HCT116 (cell line): ENCODE results near the gene GLP2R. TPM values are rescaled to one million over a fixed set of nuclear protein-coding genes. Genes with fewer than 3 reads are reported as not detected.

Source experiments
- ATAC-seq: fragments of 200-7000 bp; cut with Tn5 transposase; 2 replicates; pipeline ENCODE4 v1.9.1; 2020; ENCODE audit warnings: mild to moderate bottlenecking, moderate library complexity
- BruUV-seq: library from RNA; stranded (reverse); fragments of 400-500 nt; replicated peaks from 2 replicates; lab custom pipeline; 2021; lab: Mats Ljungman, UMichigan
- CTCF ChIA-PET: fragments of 300-600 bp; sonication (Branson Sonifier 250); formaldehyde crosslinking; loops from one replicate; lab custom pipeline; 2021; ENCODE audit warnings: antibody characterized with exemption; lab: Charles Lee
- POLR2A ChIA-PET: fragments of 300-600, 350-600 bp; sonication (Branson Sonifier 250); formaldehyde crosslinking; loops from one replicate; lab custom pipeline; 2021; ENCODE audit warnings: antibody characterized with exemption; lab: Charles Lee
- RAD21 ChIA-PET, 2 experiments: fragments of 300-600 bp; sonication (Branson Sonifier 250); formaldehyde crosslinking; loops; one replicate each; lab custom pipeline; 2023; ENCODE audit warnings: low total read pairs in 2 of 2; ENCODE audit not compliant: uncharacterized antibody in 2 of 2, unreplicated experiment in 2 of 2, low non-redundant PET in 1 of 2; lab: Charles Lee
- DNase-seq: peaks from one replicate; pipeline ENCODE4 v3.0.0-alpha.2; 2010; ENCODE audit warnings: low read depth, low spot score
- H2AFZ ChIP-seq: fragments of 200-600 bp; shearing (Covaris generic), sonication (generic); 2 replicates; pipeline ENCODE4 v1.6.1; 2017; ENCODE audit warnings: low read depth, mixed run types, mixed read lengths, antibody characterized with exemption, low read length; ENCODE audit not compliant: poor library complexity, severe bottlenecking
- H3K27ac ChIP-seq: 2 replicates; pipeline ENCODE4 v1.5.1; 2012; ENCODE audit warnings: low read depth, low read length
- H3K27me3 ChIP-seq: fragments of 200-600 bp; sonication (generic); 2 replicates; pipeline ENCODE4 v1.6.1; 2016; ENCODE audit warnings: mixed run types, low read length, mixed read lengths; ENCODE audit not compliant: insufficient read depth
- H3K36me3 ChIP-seq, 2 experiments: fragments of 200-500 bp in 1 of 2; fragments of 200-600 bp in 1 of 2; sonication (Bioruptor generic) in 1 of 2; sonication (generic) in 1 of 2; 2 replicates each; pipeline versions ENCODE4 v1.5.1 to v1.6.1; 2014 to 2016; ENCODE audit warnings: low read length in 2 of 2, inconsistent platforms in 1 of 2, mixed read lengths in 1 of 2, mixed run types in 1 of 2; ENCODE audit not compliant: insufficient read depth in 2 of 2, control insufficient read depth in 1 of 2
- H3K4me1 ChIP-seq, 2 experiments: fragments of 200-600 bp in 1 of 2; sonication (generic) in 1 of 2; 2 replicates each; pipeline versions ENCODE4 v1.5.1 to v1.6.1; 2012 to 2017; ENCODE audit warnings: low read length in 2 of 2, inconsistent platforms in 1 of 2, mild to moderate bottlenecking in 1 of 2, mixed read lengths in 1 of 2, mixed run types in 1 of 2, moderate library complexity in 1 of 2; ENCODE audit not compliant: insufficient read depth in 2 of 2, control insufficient read depth in 1 of 2
- H3K4me2 ChIP-seq: fragments of 200-600 bp; sonication (generic); 2 replicates; pipeline ENCODE4 v1.6.1; 2017; ENCODE audit warnings: mixed run types, low read length, mixed read lengths
- H3K4me3 ChIP-seq, 2 experiments: fragments of 200-600 bp in 1 of 2; sonication (generic) in 1 of 2; replicated peaks in 1 of 2; 2 replicates each; pipeline ENCODE4 v1.5.1; 2011 to 2016; ENCODE audit warnings: low read length in 2 of 2, control low read depth in 1 of 2, low read depth in 1 of 2, mild to moderate bottlenecking in 1 of 2, mixed read lengths in 1 of 2, mixed run types in 1 of 2
- H3K79me2 ChIP-seq: fragments of 200-600 bp; sonication (generic); 2 replicates; pipeline ENCODE4 v1.6.1; 2017; ENCODE audit warnings: mild to moderate bottlenecking, mixed run types, low read length, moderate library complexity, mixed read lengths; ENCODE audit not compliant: insufficient read depth
- H3K9ac ChIP-seq: fragments of 200-600 bp; sonication (generic); 2 replicates; pipeline ENCODE4 v1.6.1; 2016; ENCODE audit warnings: low read length, mixed read lengths
- H3K9me2 ChIP-seq: fragments of 200-600 bp; sonication (generic), shearing (Covaris generic); 2 replicates; pipeline ENCODE4 v1.6.1; 2017; ENCODE audit warnings: mixed run types, mild to moderate bottlenecking, moderate library complexity; ENCODE audit not compliant: insufficient read depth
- H3K9me3 ChIP-seq, 2 experiments: fragments of 200-500 bp in 1 of 2; fragments of 200-600 bp in 1 of 2; sonication (Bioruptor generic) in 1 of 2; sonication (generic) in 1 of 2; 2 replicates each; pipeline ENCODE4 v1.6.1; 2014 to 2017; ENCODE audit warnings: low read length in 2 of 2, mixed read lengths in 2 of 2, inconsistent platforms in 1 of 2, low read depth in 1 of 2, mild to moderate bottlenecking in 1 of 2, mixed run types in 1 of 2, moderate library complexity in 1 of 2; ENCODE audit not compliant: control insufficient read depth in 1 of 2, insufficient read depth in 1 of 2
- H4K20me1 ChIP-seq: fragments of 200-600 bp; sonication (generic), shearing (Covaris generic); 2 replicates; pipeline ENCODE4 v1.6.1; 2017; ENCODE audit warnings: mixed run types, mild to moderate bottlenecking, moderate library complexity; ENCODE audit not compliant: insufficient read depth
- ATF3 ChIP-seq: IDR thresholded peaks from 2 replicates; pipeline ENCODE4 v1.6.1; 2012
- CBX3 ChIP-seq: IDR thresholded peaks from 2 replicates; pipeline ENCODE4 v1.6.1; 2012; ENCODE audit warnings: low read depth
- CEBPB ChIP-seq: IDR thresholded peaks from 2 replicates; pipeline ENCODE4 v1.6.1; 2012; ENCODE audit warnings: low read depth
- EZH2 ChIP-seq: fragments of 200-600 bp; sonication (generic); IDR thresholded peaks from 2 replicates; pipeline ENCODE4 v1.6.1; 2017; ENCODE audit warnings: antibody characterized with exemption, mixed run types
- EZH2phosphoT487 ChIP-seq: fragments of 200-600 bp; IDR thresholded peaks from 2 replicates; pipeline ENCODE4 v1.6.1; 2018; ENCODE audit warnings: antibody characterized with exemption, borderline replicate concordance
- FOSL1 ChIP-seq: IDR thresholded peaks from 2 replicates; pipeline ENCODE4 v1.6.1; 2012; ENCODE audit warnings: low read depth
- JUND ChIP-seq: IDR thresholded peaks from 2 replicates; pipeline ENCODE4 v1.6.1; 2012
- MAX ChIP-seq: IDR thresholded peaks from 2 replicates; pipeline ENCODE4 v1.6.1; 2012
- RAD21 ChIP-seq: IDR thresholded peaks from 2 replicates; pipeline ENCODE4 v1.6.1; 2012; ENCODE audit warnings: low read depth, mild to moderate bottlenecking
- REST ChIP-seq: IDR thresholded peaks from 2 replicates; pipeline ENCODE4 v1.6.1; 2012; ENCODE audit warnings: low read depth
- SP1 ChIP-seq: IDR thresholded peaks from 2 replicates; pipeline ENCODE4 v1.6.1; 2012; ENCODE audit warnings: low read depth
- SRF ChIP-seq: IDR thresholded peaks from 2 replicates; pipeline ENCODE4 v1.6.1; 2012; ENCODE audit warnings: low read depth
- YY1 ChIP-seq: IDR thresholded peaks from 2 replicates; pipeline ENCODE4 v1.6.1; 2011; ENCODE audit warnings: low read length, low read depth, moderate library complexity, mild to moderate bottlenecking; ENCODE audit not compliant: insufficient replicate concordance; ENCODE audit errors: extremely low read depth
- ZBTB33 ChIP-seq: IDR thresholded peaks from 2 replicates; pipeline ENCODE4 v1.6.1; 2011; ENCODE audit warnings: mild to moderate bottlenecking, low read length, moderate library complexity; ENCODE audit not compliant: insufficient replicate concordance; ENCODE audit errors: extremely low read depth
- intact Hi-C: fragments of 100-400 bp; cut with micrococcal nuclease; formaldehyde crosslinking; loops from 2 replicates; pipeline ENCODE4 v1.10.0; 2022
- total RNA-seq: library from RNA; stranded (reverse); gene quantifications from one replicate; pipeline ENCODE4 v1.2.1, GENCODE V29; 2021; ENCODE audit not compliant: unreplicated experiment

The GLP2R gene
- total RNA-seq, 1 experiment from 2014 or later, result not detected

- H3K79me2 ChIP-seq, result no peaks in the 10 kb centered on the region
- intact Hi-C loops, result no loop called here
- RAD21 ChIA-PET, result no interaction called here
- no peaks in the 10 kb centered on the region for H3K9me2 ChIP-seq
- no TSS peak for BruUV-seq
- DNase-seq (no peak), ATAC-seq (no peak)
- POLR2A ChIA-PET, result no interaction called here
- no peaks in the 10 kb centered on the region for H3K9me3 ChIP-seq
- H3K27me3 ChIP-seq, result no peaks in the 10 kb centered on the region
- H3K4me3 ChIP-seq, result no peak overlapping the region
- no peak overlapping the region for H3K4me2 ChIP-seq
- no peaks in the 10 kb centered on the region for H3K36me3 ChIP-seq
- no peaks in the 10 kb centered on the region for H4K20me1 ChIP-seq
- H3K9ac ChIP-seq, result no peak overlapping the region
- H3K27ac ChIP-seq, result no peak overlapping the region
- no peak for TF ChIP-seq CEBPB
- TF ChIP-seq EZH2, result no peak
- no peak for TF ChIP-seq ZBTB33
- no peak for TF ChIP-seq ATF3
- no peak overlapping the region for H2AFZ ChIP-seq
- H3K4me1 ChIP-seq, result no peaks in the 10 kb centered on the region
- CTCF ChIA-PET, result no interaction called here
Observed at GRCh38 chr17:9937901-9938300, 112.2 kb downstream of the GLP2R start.

GRCh38 chr17:9938764-9939163, 113.0 kb downstream of the GLP2R start:
- CTCF ChIA-PET, result interaction anchor here (1.2 kb wide), 1 partner anchor 10 kb away, joined by 3 read pairs; no protein-coding TSS in a partner anchor
- no peak for ATAC-seq

More at GRCh38 chr17:9938764-9939163, 113.0 kb downstream of the GLP2R start:
- no peak overlapping the region for H3K9ac ChIP-seq
- no peaks in the 10 kb centered on the region for H3K4me1 ChIP-seq
- ChIA-PET RAD21 (no interaction called here), POLR2A (no interaction called here)
- H3K79me2 ChIP-seq, result no peaks in the 10 kb centered on the region
- no peak overlapping the region for H3K27ac ChIP-seq
- no peak overlapping the region for H2AFZ ChIP-seq
- no peaks in the 10 kb centered on the region for H3K9me2 ChIP-seq
- H3K4me2 ChIP-seq, result no peak overlapping the region
- H4K20me1 ChIP-seq, result no peaks in the 10 kb centered on the region
- TF ChIP-seq SRF (no peak), CBX3 (no peak), MAX (no peak), EZH2phosphoT487 (no peak), FOSL1 (no peak), REST (no peak), CEBPB (no peak), JUND (no peak), YY1 (no peak), SP1 (no peak), ATF3 (no peak), RAD21 (no peak)
- intact Hi-C loops, result no loop called here
- no peak overlapping the region for H3K4me3 ChIP-seq
- BruUV-seq, result no TSS peak
- no peak for DNase-seq
- H3K27me3 ChIP-seq, result no peaks in the 10 kb centered on the region
- no peaks in the 10 kb centered on the region for H3K36me3 ChIP-seq
- no peaks in the 10 kb centered on the region for H3K9me3 ChIP-seq
